Activated B cell treated with CpG ODN at 0.5 μM for 24 hours (primary cell): Measurements from ENCODE around the gene RAB42. TPM values are rescaled to one million over a fixed set of nuclear protein-coding genes. Genes with fewer than 3 reads are reported as not detected.

Experiments used
- ATAC-seq: fragments of 200-7000 bp; cut with Tn5 transposase; one replicate; pipeline ENCODE4 v1.10.0; 2021; ENCODE audit warnings: low read depth, mild to moderate bottlenecking, moderate library complexity
- CTCF ChIA-PET: fragments of 350-600 bp; sonication (Branson Sonifier 250); formaldehyde crosslinking; loops from one replicate; lab custom pipeline; 2021; ENCODE audit warnings: antibody characterized with exemption; lab: Charles Lee
- POLR2A ChIA-PET: fragments of 350-600 bp; sonication (Branson Sonifier 250); formaldehyde crosslinking; loops from one replicate; lab custom pipeline; 2021; ENCODE audit warnings: antibody characterized with exemption; lab: Charles Lee
- DNase-seq: peaks from one replicate; pipeline ENCODE4 v3.0.0; 2022
- H3K27ac Mint-ChIP-seq: one replicate; pipeline ENCODE4 v1.8.0; 2020; ENCODE audit warnings: mixed read lengths
- H3K27me3 Mint-ChIP-seq: one replicate; pipeline ENCODE4 v1.8.0; 2021; ENCODE audit warnings: mixed read lengths
- H3K36me3 Mint-ChIP-seq: one replicate; pipeline ENCODE4 v1.8.0; 2021; ENCODE audit warnings: low read depth, mixed read lengths
- H3K4me1 Mint-ChIP-seq: one replicate; pipeline ENCODE4 v1.8.0; 2021; ENCODE audit warnings: mixed read lengths
- H3K4me3 Mint-ChIP-seq: one replicate; pipeline ENCODE4 v1.8.0; 2020; ENCODE audit warnings: mild to moderate bottlenecking, mixed read lengths
- H3K9me3 Mint-ChIP-seq: one replicate; pipeline ENCODE4 v1.8.0; 2020; ENCODE audit warnings: mixed read lengths
- intact Hi-C: fragments of 100-400 bp; cut with micrococcal nuclease; formaldehyde crosslinking; loops from one replicate; pipeline ENCODE4 v1.15.1; 2024
- total RNA-seq: library from RNA; stranded (reverse); gene quantifications from 2 replicates; pipeline ENCODE4 v1.2.3, GENCODE V29; 2022
- TF ChIP-seq, protein P1 (sequence below): fragments of 200-600 bp; IDR thresholded peaks from one replicate; pipeline ENCODE4 v1.8.0; 2022; ENCODE audit warnings: antibody characterized with exemption, mild to moderate bottlenecking

The RAB42 gene
- total RNA-seq, 1 donor from 2014 or later: 0.20 TPM

DNA sequence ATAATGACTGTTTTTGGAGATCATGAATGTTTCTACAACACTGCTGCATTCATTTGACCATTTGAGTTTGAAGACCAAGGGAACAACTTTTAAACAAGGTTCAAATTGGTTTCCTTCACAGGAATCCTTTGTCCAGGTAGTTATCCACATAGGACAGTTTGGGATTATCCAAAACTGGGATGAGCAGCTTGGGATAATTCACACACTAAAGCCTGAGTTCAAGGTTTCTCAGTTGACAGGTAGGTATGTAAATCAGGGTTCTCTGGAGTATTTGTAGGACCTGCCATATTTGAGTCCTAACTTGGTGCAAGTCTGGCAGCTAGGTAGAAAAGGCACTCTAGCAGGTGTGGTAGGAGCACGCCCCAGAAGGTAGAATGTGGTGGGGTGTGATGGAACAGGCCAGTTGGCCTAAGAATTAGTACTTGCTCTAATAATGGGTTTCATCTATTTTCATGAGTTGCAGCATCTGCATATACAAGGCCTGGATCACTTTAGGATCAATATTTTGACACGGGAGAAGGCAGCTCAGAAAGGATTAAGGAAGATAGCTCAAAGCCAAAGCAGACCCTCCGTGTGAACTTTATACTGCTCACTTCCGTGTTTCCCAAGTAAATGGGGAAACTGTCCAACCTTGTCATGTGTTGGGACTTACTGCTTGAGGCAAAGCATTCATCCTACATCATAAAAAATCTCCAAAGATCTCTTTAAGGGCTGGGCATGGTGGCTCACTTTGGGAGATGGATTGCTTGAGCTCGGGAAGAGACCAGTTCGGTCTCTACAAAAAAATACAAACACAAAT, 14.1 kb upstream of the RAB42 start:
- H3K36me3 Mint-ChIP-seq: peaks cover 67% of the 10 kb centered on the region
- H3K4me3 Mint-ChIP-seq: no peak overlapping the region
- ChIA-PET POLR2A (interaction anchor here (0.6 to 9.4 kb wide), 8 partner anchors 23 to 332 kb away, joined by 3 to 221 read pairs (median 7); partner anchors contain the start of genes MED18, RCC1, TAF12 and TRNAU1AP), CTCF (no interaction called here)
- peak overlapping the region; percentile 18 for H3K27ac Mint-ChIP-seq
- intact Hi-C loops: no loop called here
- DNase-seq (no peak), ATAC-seq (no peak)
- no peaks in the 10 kb centered on the region for H3K27me3 Mint-ChIP-seq
- H3K4me1 Mint-ChIP-seq: peaks cover 39% of the 10 kb centered on the region
- H3K9me3 Mint-ChIP-seq: no peaks in the 10 kb centered on the region
- TF ChIP-seq, protein P1, sequence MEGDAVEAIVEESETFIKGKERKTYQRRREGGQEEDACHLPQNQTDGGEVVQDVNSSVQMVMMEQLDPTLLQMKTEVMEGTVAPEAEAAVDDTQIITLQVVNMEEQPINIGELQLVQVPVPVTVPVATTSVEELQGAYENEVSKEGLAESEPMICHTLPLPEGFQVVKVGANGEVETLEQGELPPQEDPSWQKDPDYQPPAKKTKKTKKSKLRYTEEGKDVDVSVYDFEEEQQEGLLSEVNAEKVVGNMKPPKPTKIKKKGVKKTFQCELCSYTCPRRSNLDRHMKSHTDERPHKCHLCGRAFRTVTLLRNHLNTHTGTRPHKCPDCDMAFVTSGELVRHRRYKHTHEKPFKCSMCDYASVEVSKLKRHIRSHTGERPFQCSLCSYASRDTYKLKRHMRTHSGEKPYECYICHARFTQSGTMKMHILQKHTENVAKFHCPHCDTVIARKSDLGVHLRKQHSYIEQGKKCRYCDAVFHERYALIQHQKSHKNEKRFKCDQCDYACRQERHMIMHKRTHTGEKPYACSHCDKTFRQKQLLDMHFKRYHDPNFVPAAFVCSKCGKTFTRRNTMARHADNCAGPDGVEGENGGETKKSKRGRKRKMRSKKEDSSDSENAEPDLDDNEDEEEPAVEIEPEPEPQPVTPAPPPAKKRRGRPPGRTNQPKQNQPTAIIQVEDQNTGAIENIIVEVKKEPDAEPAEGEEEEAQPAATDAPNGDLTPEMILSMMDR: no peak

DNA sequence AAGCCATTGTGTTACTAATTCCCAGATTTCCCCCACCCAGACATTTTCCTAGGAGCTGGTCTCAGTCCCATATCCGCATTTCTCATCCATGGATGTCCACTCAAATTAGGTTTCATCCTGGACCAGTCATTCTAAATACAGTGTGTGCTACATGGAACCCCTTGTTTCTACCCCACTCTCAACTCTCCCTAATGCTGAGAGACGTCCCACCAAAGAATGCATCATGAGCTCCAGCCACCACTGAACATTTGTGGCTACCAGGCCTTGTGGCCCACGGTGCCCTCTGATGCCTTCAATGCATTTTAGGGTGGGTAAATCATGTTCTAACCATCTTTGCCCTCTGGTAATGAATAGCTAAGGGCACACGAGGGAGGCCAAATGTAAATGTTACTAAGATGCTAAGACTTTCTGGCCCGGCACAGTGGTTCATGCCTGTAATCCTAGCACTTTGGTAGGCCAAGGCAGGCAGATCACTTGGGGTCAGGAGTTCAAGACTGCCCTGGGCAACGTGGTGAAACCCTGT, 13.3 kb upstream of the RAB42 start:
- Mint-ChIP-seq H3K27me3 (no peaks in the 10 kb centered on the region), H3K36me3 (peaks cover 61% of the 10 kb centered on the region), H3K4me1 (peaks cover 41% of the 10 kb centered on the region), H3K9me3 (no peaks in the 10 kb centered on the region), H3K27ac (peak overlapping the region; percentile 51), H3K4me3 (peak overlapping the region; percentile 32)
- ATAC-seq: no peak
- intact Hi-C loops: no loop called here
- ChIA-PET POLR2A (interaction anchor here (0.6 to 9.4 kb wide), 15 partner anchors 10 to 358 kb away, joined by 3 to 221 read pairs (median 6); partner anchors contain the start of genes MED18, RCC1, RNU11 and TAF12), CTCF (interaction anchor here (1.5 to 1.9 kb wide), 2 partner anchors 24 to 60 kb away, joined by 6 to 9 read pairs; no protein-coding TSS in a partner anchor)
- TF ChIP-seq, protein P1: no peak
- no peak for DNase-seq

DNA sequence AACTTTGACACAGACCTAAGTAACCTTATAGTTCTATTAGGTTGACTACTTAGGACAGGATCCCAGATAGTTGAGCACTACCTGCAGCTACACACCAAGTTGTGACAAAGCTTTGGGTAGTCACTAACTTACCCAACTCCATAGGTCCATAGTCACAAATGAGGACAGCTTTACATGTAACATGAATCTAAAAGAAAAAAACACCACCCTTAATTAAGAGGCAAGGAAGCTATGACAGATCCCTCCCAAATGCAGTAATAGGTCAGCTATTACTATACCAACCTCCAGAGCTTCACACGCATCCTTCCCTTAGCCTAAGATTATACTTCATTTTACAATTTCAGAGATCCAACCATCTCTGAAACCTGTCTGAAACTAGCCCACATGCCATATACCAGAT, 12.7 kb upstream of the RAB42 start:
- H3K4me3 Mint-ChIP-seq: peak overlapping the region; percentile 96
- H3K36me3 Mint-ChIP-seq: peaks cover 61% of the 10 kb centered on the region
- ChIA-PET POLR2A (interaction anchor here (0.6 to 9.4 kb wide), 18 partner anchors 10 to 544 kb away, joined by 3 to 221 read pairs (median 6); partner anchors contain the start of genes MED18, RCC1, RNU11 and TAF12), CTCF (interaction anchor here (1.5 to 1.9 kb wide), 2 partner anchors 24 to 61 kb away, joined by 6 to 9 read pairs; no protein-coding TSS in a partner anchor)
- no peaks in the 10 kb centered on the region for H3K27me3 Mint-ChIP-seq
- TF ChIP-seq, protein P1: no peak
- H3K9me3 Mint-ChIP-seq: no peaks in the 10 kb centered on the region
- peak overlapping the region; percentile 66 for H3K27ac Mint-ChIP-seq
- intact Hi-C loops: no loop called here
- H3K4me1 Mint-ChIP-seq: peaks cover 41% of the 10 kb centered on the region
- ATAC-seq (no peak), DNase-seq (no peak)

DNA sequence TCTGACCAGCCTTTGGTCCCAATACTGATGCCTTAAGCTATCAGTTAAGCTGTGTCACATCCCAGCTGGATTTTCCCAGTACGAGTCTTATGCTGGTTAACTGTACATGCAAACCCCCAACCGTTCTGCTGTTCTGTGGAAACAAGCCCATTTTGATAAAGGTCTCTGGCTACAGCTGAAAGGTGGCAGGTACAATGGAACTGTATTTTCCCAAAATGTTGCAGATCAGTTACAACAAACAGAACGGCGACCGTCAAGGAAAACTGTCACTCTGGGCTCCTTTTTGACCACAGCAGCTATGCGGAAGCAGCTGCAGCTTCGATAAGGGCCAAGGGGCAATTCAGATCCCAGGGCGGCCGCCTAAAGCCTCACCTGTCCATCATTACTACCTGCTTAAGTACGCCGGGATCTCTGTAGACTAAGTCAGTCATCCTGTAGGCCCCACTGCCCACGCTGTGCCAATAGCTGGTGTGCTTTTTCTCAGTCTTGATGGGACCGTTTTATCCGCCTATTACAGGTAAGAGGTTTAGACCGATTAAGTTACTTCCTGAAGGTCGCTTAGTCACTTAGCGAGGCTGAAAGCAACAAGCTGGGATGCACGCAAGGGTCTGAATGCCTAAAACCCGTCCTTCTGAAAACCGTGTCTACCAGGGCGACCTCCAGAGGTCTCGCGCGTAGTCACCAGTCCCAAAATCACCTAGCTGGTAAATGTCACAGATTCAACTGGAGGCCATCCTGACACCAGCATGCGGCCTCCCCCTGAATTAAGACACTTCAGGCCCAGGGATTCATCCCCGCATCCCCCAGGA, 11.1 kb upstream of the RAB42 start:
- Mint-ChIP-seq H3K27me3 (no peaks in the 10 kb centered on the region), H3K36me3 (peaks cover 51% of the 10 kb centered on the region), H3K4me3 (peak overlapping the region; percentile 96), H3K4me1 (peaks cover 42% of the 10 kb centered on the region), H3K27ac (peak overlapping the region; percentile 91), H3K9me3 (no peaks in the 10 kb centered on the region)
- ChIA-PET POLR2A (interaction anchor here (0.5 to 9.4 kb wide), 53 partner anchors 9 to 1680 kb away, joined by 3 to 221 read pairs (median 6); partner anchors contain the start of genes ATP5IF1, EYA3, GMEB1 and GPATCH3), CTCF (interaction anchor here (0.5 to 2.2 kb wide), 12 partner anchors 19 to 333 kb away, joined by 3 to 10 read pairs (median 4); partner anchors contain the start of genes PHACTR4, RNU11, TAF12 and TRNAU1AP)
- ATAC-seq (peak; percentile 17), DNase-seq (no peak)
- intact Hi-C loops: loop anchor here (1.0 to 5.0 kb wide), 9 partner anchors 28 to 601 kb away; partner anchors contain the start of genes RCC1, RNU11, SRSF4 and TAF12
- TF ChIP-seq, protein P1: no peak
